ENCODE results near the gene LRPAP1.

DNA sequence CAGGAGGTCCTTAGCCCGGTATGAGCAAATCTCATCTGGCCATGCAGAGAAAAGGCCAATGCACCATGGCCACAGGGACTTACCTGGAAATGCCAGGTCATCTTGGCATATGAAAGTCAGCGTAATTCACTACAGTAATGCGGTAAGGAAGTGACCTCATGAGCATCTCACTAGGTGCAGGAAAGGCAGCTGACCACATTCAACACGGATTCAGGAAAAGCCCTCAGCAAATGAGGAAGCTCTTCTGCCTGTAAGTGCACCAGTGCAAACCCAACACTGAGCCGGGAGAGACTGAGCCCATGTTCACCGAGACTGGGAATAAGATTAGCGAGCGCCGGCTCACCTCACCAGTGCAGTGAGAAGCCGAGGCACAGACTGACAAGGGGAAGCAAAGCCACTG lies 23.7 kb downstream of the LRPAP1 start:
- TF ChIP-seq, protein P1, sequence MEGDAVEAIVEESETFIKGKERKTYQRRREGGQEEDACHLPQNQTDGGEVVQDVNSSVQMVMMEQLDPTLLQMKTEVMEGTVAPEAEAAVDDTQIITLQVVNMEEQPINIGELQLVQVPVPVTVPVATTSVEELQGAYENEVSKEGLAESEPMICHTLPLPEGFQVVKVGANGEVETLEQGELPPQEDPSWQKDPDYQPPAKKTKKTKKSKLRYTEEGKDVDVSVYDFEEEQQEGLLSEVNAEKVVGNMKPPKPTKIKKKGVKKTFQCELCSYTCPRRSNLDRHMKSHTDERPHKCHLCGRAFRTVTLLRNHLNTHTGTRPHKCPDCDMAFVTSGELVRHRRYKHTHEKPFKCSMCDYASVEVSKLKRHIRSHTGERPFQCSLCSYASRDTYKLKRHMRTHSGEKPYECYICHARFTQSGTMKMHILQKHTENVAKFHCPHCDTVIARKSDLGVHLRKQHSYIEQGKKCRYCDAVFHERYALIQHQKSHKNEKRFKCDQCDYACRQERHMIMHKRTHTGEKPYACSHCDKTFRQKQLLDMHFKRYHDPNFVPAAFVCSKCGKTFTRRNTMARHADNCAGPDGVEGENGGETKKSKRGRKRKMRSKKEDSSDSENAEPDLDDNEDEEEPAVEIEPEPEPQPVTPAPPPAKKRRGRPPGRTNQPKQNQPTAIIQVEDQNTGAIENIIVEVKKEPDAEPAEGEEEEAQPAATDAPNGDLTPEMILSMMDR (IDR thresholded peaks at IDR 0.05): no peak
- TF ChIP-seq EZH2 (IDR thresholded peaks at IDR 0.05; ENCODE audit: borderline replicate concordance, insufficient read depth, low read depth, low read length, poor library complexity, severe bottlenecking): no peak
